Caco-2 (cell line): ENCODE measurements around the gene HSPG2. TPM values are rescaled to one million over a fixed set of nuclear protein-coding genes. Genes with fewer than 3 reads are reported as not detected.
A peak's percentile ranks its signal among the peaks of the same experiment; 100 is the strongest.

Source experiments
- BruUV-seq: library from RNA; stranded (reverse); fragments of 400-500 nt; replicated peaks from 2 replicates; lab custom pipeline; 2021; lab: Mats Ljungman, UMichigan
- CTCF ChIA-PET: fragments of 300-600 bp; sonication (Branson Sonifier 250); formaldehyde crosslinking; loops from one replicate; lab custom pipeline; 2022; ENCODE audit warnings: antibody characterized with exemption; lab: Charles Lee
- POLR2A ChIA-PET: fragments of 300-600 bp; sonication (Branson Sonifier 250); formaldehyde crosslinking; loops from one replicate; lab custom pipeline; 2022; ENCODE audit warnings: antibody characterized with exemption; lab: Charles Lee
- DNase-seq, 2 experiments: peaks; one replicate each; pipeline versions ENCODE4 v3.0.0 to v3.0.0-alpha.2; 2020 to 2022
- H3K27me3 ChIP-seq: replicated peaks from 2 replicates; pipeline ENCODE4 v1.6.0; 2011; ENCODE audit warnings: low read length; ENCODE audit not compliant: control insufficient read depth, insufficient read depth
- H3K36me3 ChIP-seq: 2 replicates; pipeline ENCODE4 v1.5.1; 2011; ENCODE audit warnings: low read length; ENCODE audit not compliant: control insufficient read depth, insufficient read depth
- H3K4me1 ChIP-seq: fragments of 250-450 bp; sonication (Bioruptor Pico); 2 replicates; pipeline ENCODE4 v1.5.1; 2020; ENCODE audit warnings: mild to moderate bottlenecking
- H3K4me3 ChIP-seq: 2 replicates; pipeline ENCODE4 v1.5.1; 2011; ENCODE audit warnings: low read depth, mild to moderate bottlenecking, control low read depth, low read length
- H3K9me3 ChIP-seq: fragments of 250-450 bp; sonication (Bioruptor Pico); 2 replicates; pipeline ENCODE4 v1.5.1; 2020; ENCODE audit warnings: mild to moderate bottlenecking, moderate library complexity
- H3K27ac Mint-ChIP-seq: one replicate; pipeline ENCODE4 v1.8.0; 2022; ENCODE audit warnings: mixed read lengths; ENCODE audit not compliant: unreplicated experiment
- H3K27me3 Mint-ChIP-seq: one replicate; pipeline ENCODE4 v1.8.0; 2022; ENCODE audit warnings: mixed read lengths; ENCODE audit not compliant: insufficient read depth, unreplicated experiment
- H3K36me3 Mint-ChIP-seq: one replicate; pipeline ENCODE4 v1.8.0; 2022; ENCODE audit warnings: mild to moderate bottlenecking, mixed read lengths; ENCODE audit not compliant: insufficient read depth, unreplicated experiment
- H3K4me1 Mint-ChIP-seq: one replicate; pipeline ENCODE4 v1.8.0; 2022; ENCODE audit warnings: low read depth, mixed read lengths; ENCODE audit not compliant: unreplicated experiment
- H3K4me3 Mint-ChIP-seq: one replicate; pipeline ENCODE4 v1.8.0; 2022; ENCODE audit warnings: mild to moderate bottlenecking, moderate library complexity, mixed read lengths; ENCODE audit not compliant: unreplicated experiment
- H3K9me3 Mint-ChIP-seq: one replicate; pipeline ENCODE4 v1.8.0; 2022; ENCODE audit warnings: mixed read lengths; ENCODE audit not compliant: unreplicated experiment
- intact Hi-C: fragments of 100-400 bp; cut with micrococcal nuclease; formaldehyde crosslinking; loops from one replicate; pipeline ENCODE4 v1.10.0; 2022; ENCODE audit not compliant: unreplicated experiment
- total RNA-seq: library from RNA; stranded (reverse); gene quantifications from 2 replicates; pipeline ENCODE4 v1.2.3, GENCODE V29; 2022
- TF ChIP-seq, protein P1 (sequence below), 2 experiments: fragments of 200-600 bp in 1 of 2; IDR thresholded peaks; 1 replicate in 1 of 2; 2 replicates in 1 of 2; pipeline versions ENCODE4 v1.5.1 to v1.8.0; 2011 to 2022; ENCODE audit warnings: antibody characterized with exemption in 1 of 2, control low read depth in 1 of 2, inconsistent platforms in 1 of 2, low read depth in 1 of 2, low read length in 1 of 2, mild to moderate bottlenecking in 1 of 2, moderate library complexity in 1 of 2; ENCODE audit not compliant: insufficient read depth in 1 of 2, severe bottlenecking in 1 of 2, unreplicated experiment in 1 of 2

HSPG2 gene
- total RNA-seq, 1 experiment from 2014 or later = 237 TPM

- Histone ChIP-seq H3K9me3 (no peaks in the 10 kb centered on the region), H3K36me3 (no peaks in the 10 kb centered on the region), H3K4me3 (no peak overlapping the region), H3K4me1 (peaks cover 41% of the 10 kb centered on the region), H3K27me3 (no peaks in the 10 kb centered on the region)
- intact Hi-C loops = loop anchor here (5.0 kb wide), 1 partner anchor 38 kb away; no protein-coding TSS in a partner anchor
- TF ChIP-seq, protein P1, sequence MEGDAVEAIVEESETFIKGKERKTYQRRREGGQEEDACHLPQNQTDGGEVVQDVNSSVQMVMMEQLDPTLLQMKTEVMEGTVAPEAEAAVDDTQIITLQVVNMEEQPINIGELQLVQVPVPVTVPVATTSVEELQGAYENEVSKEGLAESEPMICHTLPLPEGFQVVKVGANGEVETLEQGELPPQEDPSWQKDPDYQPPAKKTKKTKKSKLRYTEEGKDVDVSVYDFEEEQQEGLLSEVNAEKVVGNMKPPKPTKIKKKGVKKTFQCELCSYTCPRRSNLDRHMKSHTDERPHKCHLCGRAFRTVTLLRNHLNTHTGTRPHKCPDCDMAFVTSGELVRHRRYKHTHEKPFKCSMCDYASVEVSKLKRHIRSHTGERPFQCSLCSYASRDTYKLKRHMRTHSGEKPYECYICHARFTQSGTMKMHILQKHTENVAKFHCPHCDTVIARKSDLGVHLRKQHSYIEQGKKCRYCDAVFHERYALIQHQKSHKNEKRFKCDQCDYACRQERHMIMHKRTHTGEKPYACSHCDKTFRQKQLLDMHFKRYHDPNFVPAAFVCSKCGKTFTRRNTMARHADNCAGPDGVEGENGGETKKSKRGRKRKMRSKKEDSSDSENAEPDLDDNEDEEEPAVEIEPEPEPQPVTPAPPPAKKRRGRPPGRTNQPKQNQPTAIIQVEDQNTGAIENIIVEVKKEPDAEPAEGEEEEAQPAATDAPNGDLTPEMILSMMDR (IDR thresholded peaks at IDR 0.05; ENCODE audit: insufficient read depth in 1 of 2, low read depth in 1 of 2, low read length in 1 of 2, severe bottlenecking in 1 of 2, unreplicated experiment in 1 of 2) = no peak
- POLR2A ChIA-PET = interaction anchor here (0.8 kb wide), 1 partner anchor 9 kb away, joined by 3 read pairs; no protein-coding TSS in a partner anchor
- H3K4me3 Mint-ChIP-seq = no peak overlapping the region
- H3K27me3 Mint-ChIP-seq = no peaks in the 10 kb centered on the region
- no peak for DNase-seq
- H3K4me1 Mint-ChIP-seq = peaks cover 45% of the 10 kb centered on the region
- H3K27ac Mint-ChIP-seq = no peak overlapping the region
- BruUV-seq = no TSS peak
- H3K36me3 Mint-ChIP-seq = peaks cover 24% of the 10 kb centered on the region
- no peaks in the 10 kb centered on the region for H3K9me3 Mint-ChIP-seq
- CTCF ChIA-PET = no interaction called here
Observed at GRCh38 chr1:21939650-21940374, 2.7 kb upstream of the HSPG2 start.

DNA sequence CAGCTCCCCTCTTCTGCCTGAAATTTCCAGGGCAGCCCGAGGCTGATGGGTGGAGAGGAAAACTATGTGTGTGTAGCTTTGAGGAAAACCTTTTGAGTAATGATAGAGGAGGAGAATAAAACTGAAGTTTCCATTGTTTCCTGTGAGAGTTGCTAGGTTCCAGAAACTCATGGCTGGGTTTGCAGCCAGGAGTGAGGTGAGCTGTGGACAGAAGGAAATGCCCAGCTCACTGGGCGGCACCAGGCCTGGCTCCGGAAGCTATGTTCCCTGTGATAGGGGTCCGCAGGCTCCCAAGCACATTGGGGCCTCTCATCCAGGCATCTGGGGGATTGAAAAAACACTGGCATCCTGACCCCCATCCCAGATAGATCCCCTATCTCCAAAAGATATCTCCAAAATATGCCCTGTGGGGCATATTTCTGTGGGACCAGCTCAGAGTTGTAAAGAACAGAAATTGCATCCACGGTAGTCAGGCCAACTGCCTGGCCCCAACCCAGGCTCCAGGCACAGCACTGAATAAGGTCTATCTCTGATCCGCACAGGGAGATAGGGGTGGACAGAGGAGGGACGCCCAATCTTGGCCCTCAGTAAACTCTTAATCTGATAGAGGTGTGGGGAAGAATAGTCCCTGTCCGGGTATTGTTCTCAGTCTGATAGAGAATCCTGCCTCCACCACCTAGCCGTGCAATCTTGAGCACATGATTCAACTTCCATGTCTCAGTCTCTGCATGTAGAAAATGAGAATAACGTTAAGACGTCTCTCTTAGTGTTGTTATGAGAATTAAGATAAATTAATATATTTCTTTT, 1.8 kb upstream of the HSPG2 start:
- H3K4me1 ChIP-seq = peaks cover 42% of the 10 kb centered on the region
- no peak for DNase-seq
- TF ChIP-seq, protein P1 (IDR thresholded peaks at IDR 0.05; ENCODE audit: insufficient read depth in 1 of 2, low read depth in 1 of 2, low read length in 1 of 2, severe bottlenecking in 1 of 2, unreplicated experiment in 1 of 2) = no peak
- ChIA-PET POLR2A (interaction anchor here (0.8 to 3.7 kb wide), 2 partner anchors 8 to 16 kb away, joined by 3 to 23 read pairs; no protein-coding TSS in a partner anchor), CTCF (interaction anchor here (0.6 kb wide), 1 partner anchor 1405 kb away, joined by 4 read pairs; the partner anchor contains the start of gene HNRNPR)
- intact Hi-C loops = loop anchor here (5.0 kb wide), 1 partner anchor 37 kb away; no protein-coding TSS in a partner anchor
- no peaks in the 10 kb centered on the region for H3K9me3 Mint-ChIP-seq
- H3K4me1 Mint-ChIP-seq = peaks cover 41% of the 10 kb centered on the region
- no peaks in the 10 kb centered on the region for H3K9me3 ChIP-seq
- H3K4me3 ChIP-seq = no peak overlapping the region
- H3K4me3 Mint-ChIP-seq = peak overlapping the region; percentile 90
- H3K27me3 ChIP-seq = no peaks in the 10 kb centered on the region
- H3K36me3 ChIP-seq = no peaks in the 10 kb centered on the region; the same call in 1 of the 2 replicates
- H3K27ac Mint-ChIP-seq = peak overlapping the region; percentile 89
- no TSS peak for BruUV-seq
- H3K27me3 Mint-ChIP-seq = no peaks in the 10 kb centered on the region
- H3K36me3 Mint-ChIP-seq = peaks cover 29% of the 10 kb centered on the region
